Measurements from ENCODE around the gene OSBPL1A.

The OSBPL1A gene

DNA sequence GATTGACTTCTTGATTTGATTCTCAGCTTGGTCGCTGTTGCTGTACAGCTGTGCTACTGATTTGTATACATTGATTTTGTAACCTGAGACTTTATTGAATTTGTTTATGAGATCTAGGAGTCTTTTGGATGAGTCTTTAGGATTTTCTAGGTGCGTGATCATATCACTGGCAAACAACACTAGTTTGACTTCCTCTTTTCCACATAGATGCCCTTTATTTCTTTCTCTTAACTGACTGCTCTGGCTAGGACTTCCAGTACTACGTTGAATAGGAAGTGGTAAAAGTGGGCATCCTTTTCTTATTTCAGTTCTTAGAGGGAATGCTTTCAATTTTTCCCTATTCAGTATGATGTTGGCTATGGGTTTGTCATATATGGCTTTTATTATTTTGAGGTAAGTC lies 101.3 kb downstream of the OSBPL1A start:
- Histone ChIP-seq H3K27ac (ENCODE audit: low read depth, low read length) (no peak overlapping the region), H3K4me3 (ENCODE audit: insufficient read depth, low read length, poor library complexity, severe bottlenecking) (no peak overlapping the region), H3K4me2 (ENCODE audit: low read depth, low read length, poor library complexity, severe bottlenecking) (no peak overlapping the region), H3K27me3 (ENCODE audit: low read length) (no peaks in the 10 kb centered on the region), H3K36me3 (ENCODE audit: low read length) (no peaks in the 10 kb centered on the region), H3K9me3 (ENCODE audit: insufficient read depth, low read length) (no peaks in the 10 kb centered on the region), H2AFZ (ENCODE audit: low read depth, low read length, severe bottlenecking) (no peak overlapping the region), H3F3A (ENCODE audit: insufficient read depth) (no peaks in the 10 kb centered on the region), H4K20me1 (ENCODE audit: low read depth, low read length) (no peaks in the 10 kb centered on the region), H3K79me2 (ENCODE audit: insufficient read depth, low read length) (no peaks in the 10 kb centered on the region), H3K9ac (ENCODE audit: low read length) (no peak overlapping the region), H3K9me2 (replicated peaks; ENCODE audit: insufficient read depth, low read length) (no peaks in the 10 kb centered on the region)
- TF ChIP-seq CTCF (IDR thresholded peaks at IDR 0.05; ENCODE audit: insufficient read depth, low read length, poor library complexity, severe bottlenecking), result no peak
- no peak for TF ChIP-seq EZH2phosphoT487 (conservative IDR thresholded peaks at IDR 0.05; ENCODE audit: low read length)

DNA sequence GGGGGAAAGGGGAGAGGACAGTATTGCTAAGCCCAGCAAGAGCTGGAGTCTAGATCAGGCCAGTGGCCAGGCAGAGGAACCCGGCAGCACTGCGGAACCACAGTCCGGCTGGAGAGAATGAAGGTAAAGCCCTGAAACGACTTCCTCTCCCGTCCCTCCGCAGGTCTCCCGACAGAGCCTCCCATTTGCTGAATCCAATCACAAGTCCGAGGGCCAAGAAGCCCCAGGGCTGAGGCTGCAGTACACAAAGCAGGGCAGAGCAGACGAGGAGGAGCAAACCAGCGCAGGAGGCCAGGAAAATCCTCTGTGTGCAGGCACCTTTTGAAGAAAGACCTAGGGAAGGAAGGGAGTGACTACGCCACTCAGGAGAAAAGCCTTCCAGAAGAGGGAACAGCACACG lies 104.4 kb downstream of the OSBPL1A start:
- H2AFZ ChIP-seq (ENCODE audit: low read depth, low read length, severe bottlenecking), result no peak overlapping the region
- no peak overlapping the region for H3K4me3 ChIP-seq (ENCODE audit: insufficient read depth, low read length, poor library complexity, severe bottlenecking)

DNA sequence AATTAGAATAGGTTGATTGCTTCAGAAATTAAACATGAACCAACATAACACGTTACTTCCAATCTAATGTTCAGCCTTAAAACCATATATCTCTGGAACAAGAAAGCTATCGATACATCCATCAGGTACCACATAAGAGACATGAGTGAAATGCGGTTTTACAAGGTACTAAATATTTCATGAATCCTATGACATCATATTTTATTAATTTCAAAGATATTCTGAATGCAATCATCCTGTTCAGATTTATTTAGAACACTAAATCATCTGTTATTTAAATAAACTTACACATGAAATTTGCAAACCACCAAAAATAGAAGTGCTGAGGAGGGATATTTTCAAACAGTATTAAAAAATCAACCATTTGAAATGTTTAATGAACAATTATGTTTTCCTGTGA lies 119.0 kb downstream of the OSBPL1A start:
- H3K9me2 ChIP-seq (replicated peaks; ENCODE audit: insufficient read depth, low read length), result no peaks in the 10 kb centered on the region
- H3K79me2 ChIP-seq (ENCODE audit: insufficient read depth, low read length), result no peaks in the 10 kb centered on the region
- no peaks in the 10 kb centered on the region for H3K27me3 ChIP-seq (ENCODE audit: low read length)
- no peak overlapping the region for H2AFZ ChIP-seq (ENCODE audit: low read depth, low read length, severe bottlenecking)
- TF ChIP-seq EZH2phosphoT487 (conservative IDR thresholded peaks at IDR 0.05; ENCODE audit: low read length) (no peak), CTCF (IDR thresholded peaks at IDR 0.05; ENCODE audit: insufficient read depth, low read length, poor library complexity, severe bottlenecking) (no peak)
- H3F3A ChIP-seq (ENCODE audit: insufficient read depth), result no peaks in the 10 kb centered on the region
- no peak overlapping the region for H3K9ac ChIP-seq (ENCODE audit: low read length)
- no peaks in the 10 kb centered on the region for H3K36me3 ChIP-seq (ENCODE audit: low read length)
- H3K27ac ChIP-seq (ENCODE audit: low read depth, low read length), result no peak overlapping the region
- no peak overlapping the region for H3K4me3 ChIP-seq (ENCODE audit: insufficient read depth, low read length, poor library complexity, severe bottlenecking)
- no peak overlapping the region for H3K4me2 ChIP-seq (ENCODE audit: low read depth, low read length, poor library complexity, severe bottlenecking)
- H3K9me3 ChIP-seq (ENCODE audit: insufficient read depth, low read length), result no peaks in the 10 kb centered on the region
- H4K20me1 ChIP-seq (ENCODE audit: low read depth, low read length), result no peaks in the 10 kb centered on the region

More for the DNA sequence above, 104.4 kb downstream of the OSBPL1A start:
- Histone ChIP-seq H4K20me1 (ENCODE audit: low read depth, low read length) (no peaks in the 10 kb centered on the region), H3K79me2 (ENCODE audit: insufficient read depth, low read length) (no peaks in the 10 kb centered on the region), H3K27me3 (ENCODE audit: low read length) (no peaks in the 10 kb centered on the region), H3K9me2 (replicated peaks; ENCODE audit: insufficient read depth, low read length) (no peaks in the 10 kb centered on the region), H3K9ac (ENCODE audit: low read length) (no peak overlapping the region), H3K4me2 (ENCODE audit: low read depth, low read length, poor library complexity, severe bottlenecking) (no peak overlapping the region), H3K36me3 (ENCODE audit: low read length) (no peaks in the 10 kb centered on the region), H3K9me3 (ENCODE audit: insufficient read depth, low read length) (no peaks in the 10 kb centered on the region), H3F3A (ENCODE audit: insufficient read depth) (no peaks in the 10 kb centered on the region), H3K27ac (ENCODE audit: low read depth, low read length) (no peak overlapping the region)
- TF ChIP-seq CTCF (IDR thresholded peaks at IDR 0.05; ENCODE audit: insufficient read depth, low read length, poor library complexity, severe bottlenecking) (no peak), EZH2phosphoT487 (conservative IDR thresholded peaks at IDR 0.05; ENCODE audit: low read length) (no peak)

Data from SU-DHL-6 (cell line).